K562 (cell line): ENCODE measurements around the gene SPATA12. TPM values are rescaled to one million over a fixed set of nuclear protein-coding genes. Genes with fewer than 3 reads are reported as not detected.

Source experiments
- ADNP ChIP-seq: fragments of 200-800 bp; sonication (Bioruptor generic); IDR thresholded peaks from 2 replicates; pipeline ENCODE4 v1.6.1; 2016; ENCODE audit warnings: missing genetic modification characterization, missing compliant biosample characterization
- BCOR ChIP-seq: fragments of 450-650 bp; IDR thresholded peaks from 2 replicates; pipeline ENCODE4 v1.6.1; 2016
- MEIS2 ChIP-seq: fragments of 450-650 bp; IDR thresholded peaks from 2 replicates; pipeline ENCODE4 v1.6.1; 2014; ENCODE audit warnings: mild to moderate bottlenecking; ENCODE audit not compliant: partially characterized antibody
- NR1H2 ChIP-seq: sonication (generic); formaldehyde crosslinking; IDR thresholded peaks from 2 replicates; pipeline ENCODE4 v1.4.0; 2020; ENCODE audit warnings: mild to moderate bottlenecking, missing genetic modification reagents
- POLR2AphosphoS5 ChIP-seq: IDR thresholded peaks from 2 replicates; pipeline ENCODE4 v1.6.1; 2011; ENCODE audit warnings: mild to moderate bottlenecking, low read depth, low read length, moderate library complexity; ENCODE audit not compliant: control insufficient read depth, insufficient read depth
- THRAP3 ChIP-seq: fragments of 450-650 bp; IDR thresholded peaks from 2 replicates; pipeline ENCODE4 v1.6.1; 2016; ENCODE audit warnings: mild to moderate bottlenecking, inconsistent platforms, borderline replicate concordance
- UBTF ChIP-seq, 2 experiments: IDR thresholded peaks; 2 replicates each; pipeline ENCODE4 v1.6.1; 2012; ENCODE audit warnings: improper control_type of control experiment in 2 of 2, low read depth in 2 of 2, low read length in 2 of 2, borderline replicate concordance in 1 of 2
- ZNF212 ChIP-seq: fragments of 450-650 bp; formaldehyde crosslinking; IDR thresholded peaks from 2 replicates; pipeline ENCODE4 v1.4.0; 2020; ENCODE audit warnings: mild to moderate bottlenecking
- ZNF75A ChIP-seq: fragments of 450-650 bp; formaldehyde crosslinking; IDR thresholded peaks from 2 replicates; pipeline ENCODE4 v1.4.0; 2020; ENCODE audit warnings: mild to moderate bottlenecking
- polyA plus RNA-seq, 8 experiments: library from polyadenylated mRNA; depleted of rRNA in 4 of 8; stranded (reverse) in 5 of 8; unstranded in 3 of 8; fragments of >200 nt; fragmentation: Nextera tagmentation in 2 of 8; fragmentation: Illumina TruSeq in 1 of 8; extraction: Ambion mirVana in 2 of 8; extraction: Trizol in 1 of 8; gene quantifications; 2 replicates each; pipeline versions ENCODE4 v1.2.1 to v1.2.3, GENCODE V29; 2011 to 2014; ENCODE audit warnings: inconsistent platforms in 1 of 8, missing spikeins in 1 of 8
- total RNA-seq, 7 experiments: library from RNA; depleted of rRNA in 6 of 7; stranded (reverse); fragments of >200 nt in 6 of 7; fragmentation: Illumina TruSeq in 2 of 7; extraction: Trizol in 2 of 7; gene quantifications; 2 replicates each; pipeline versions ENCODE4 v1.2.1 to v1.2.3, GENCODE V29; 2011 to 2021; ENCODE audit warnings: low replicate concordance in 1 of 7

SPATA12 gene
- total and polyA plus RNA-seq, 9 of the 15 experiments (the other 6 are each of a cell fraction or from before 2014, with no cell fraction given), result not detected

DNA sequence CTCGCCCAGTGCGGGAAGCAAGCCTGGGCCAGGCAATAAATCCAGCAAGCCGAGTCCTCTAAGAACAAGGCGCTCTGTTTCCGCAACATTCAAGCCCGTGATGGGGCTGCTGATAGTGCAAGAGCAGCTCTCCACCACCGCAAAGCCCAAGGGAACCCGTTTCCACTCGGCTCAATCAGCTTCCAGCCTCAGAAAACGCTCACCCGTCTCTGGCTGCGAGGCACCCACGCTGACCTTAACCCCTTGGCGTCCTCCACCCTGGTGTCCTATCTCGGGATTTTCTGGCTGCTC lies 17.8 kb downstream of the SPATA12 start (continued):
- TF ChIP-seq UBTF (IDR thresholded peaks at IDR 0.05; ENCODE audit: borderline replicate concordance in 1 of 2, low read depth in 2 of 2, low read length in 2 of 2) (0 out of 4 replicates have a peak, but pooled peaks have one; percentile 36 to 39), THRAP3 (no peak), POLR2AphosphoS5 (no peak), ZNF75A (CRISPR knock-in tag) (no peak), MEIS2 (peak; percentile 17), BCOR (0 out of 2 replicates have a peak, but pooled peaks have one; percentile 3), ADNP (tag) (peak; percentile 41; the same call in 1 of the 2 replicates), ZNF212 (no peak), NR1H2 (no peak)
